HG03575 (cell line): ENCODE data around the gene LCE5A.
"Not testable (repeated sequence)": the region's sequence is repeated elsewhere in the genome, so short reads cannot be mapped to it uniquely, and the experiment has no call there.

ENCODE experiments used
- ATAC-seq: cut with Tn5 transposase; IDR thresholded peaks from one replicate; pipeline ENCODE4 v1.9.1; 2021; ENCODE audit not compliant: unreplicated experiment, insufficient number of reproducible peaks, low FRiP score; ENCODE audit errors: extremely low read depth

The LCE5A gene, protein sequence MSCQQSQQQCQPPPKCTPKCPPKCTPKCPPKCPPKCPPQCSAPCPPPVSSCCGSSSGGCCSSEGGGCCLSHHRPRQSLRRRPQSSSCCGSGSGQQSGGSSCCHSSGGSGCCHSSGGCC

DNA sequence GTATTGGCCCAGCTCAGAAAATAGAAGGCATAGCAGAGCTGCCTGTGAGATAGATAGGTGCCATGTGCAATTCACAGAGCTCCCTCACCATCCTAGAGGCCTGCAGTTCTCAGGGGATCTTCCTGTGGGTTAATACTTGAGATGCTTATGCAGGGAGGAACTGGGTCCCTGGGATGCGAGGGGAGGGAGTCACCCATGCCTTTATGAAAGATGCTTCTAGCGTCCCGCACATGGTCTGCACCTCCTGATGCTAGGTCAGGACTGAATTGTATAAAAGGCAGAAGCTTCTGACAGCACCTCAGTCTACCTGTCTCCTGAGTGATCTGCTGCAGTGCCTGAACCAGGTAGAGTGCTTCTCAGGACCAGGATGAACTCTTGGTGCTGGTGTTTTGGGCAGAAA, at the start of gene LCE5A:
LCE5A (plus strand) TSS at position 301 of the 400 bp plus-strand sequence. CDS start 732 bp downstream, outside the sequence.
- no peak for ATAC-seq

GRCh38 chr1:152461544-152461943, 49.1 kb upstream of the LCE5A start:
- ATAC-seq = no peak

DNA sequence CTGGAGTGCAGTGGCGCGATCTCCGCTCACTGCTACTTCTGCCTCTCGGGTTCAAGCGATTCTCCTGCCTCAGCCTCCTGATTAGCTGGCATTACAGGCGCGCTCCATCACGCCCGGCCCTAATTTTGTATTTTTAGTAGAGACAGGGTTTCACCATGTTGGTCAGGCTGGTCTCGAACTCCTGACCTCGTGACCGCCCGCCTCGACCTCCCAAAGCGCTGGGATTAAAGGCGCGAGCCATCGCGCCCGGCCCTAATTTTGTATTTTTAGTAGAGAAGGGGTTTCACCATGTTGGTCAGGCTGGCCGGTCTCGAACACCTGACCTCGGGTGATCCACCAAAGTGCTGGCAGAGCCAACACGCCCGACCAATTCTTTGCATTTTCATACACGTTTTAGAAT, 48.0 kb upstream of the LCE5A start:
- ATAC-seq = no peak

DNA sequence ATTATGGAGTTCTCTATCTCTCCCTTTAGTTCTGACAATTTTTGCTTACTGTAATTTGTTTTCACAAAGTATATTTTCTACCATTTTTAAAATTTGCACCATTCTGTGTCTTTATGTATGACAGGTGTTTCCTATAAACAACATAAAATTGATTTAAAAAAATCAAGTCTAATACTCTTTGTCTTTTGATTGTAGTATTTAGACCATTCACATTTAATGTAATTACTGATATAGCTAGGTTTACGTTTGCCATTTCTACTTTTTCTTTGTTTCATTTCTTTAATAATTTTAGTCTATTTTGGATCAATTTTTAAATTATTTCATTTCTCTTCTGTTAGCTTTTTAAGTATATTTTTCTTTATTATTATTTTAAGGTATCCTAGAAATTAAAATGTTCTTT, 44.4 kb upstream of the LCE5A start:
- no peak for ATAC-seq

GRCh38 chr1:152473887-152474537, 36.6 kb upstream of the LCE5A start:
- no peak for ATAC-seq

DNA sequence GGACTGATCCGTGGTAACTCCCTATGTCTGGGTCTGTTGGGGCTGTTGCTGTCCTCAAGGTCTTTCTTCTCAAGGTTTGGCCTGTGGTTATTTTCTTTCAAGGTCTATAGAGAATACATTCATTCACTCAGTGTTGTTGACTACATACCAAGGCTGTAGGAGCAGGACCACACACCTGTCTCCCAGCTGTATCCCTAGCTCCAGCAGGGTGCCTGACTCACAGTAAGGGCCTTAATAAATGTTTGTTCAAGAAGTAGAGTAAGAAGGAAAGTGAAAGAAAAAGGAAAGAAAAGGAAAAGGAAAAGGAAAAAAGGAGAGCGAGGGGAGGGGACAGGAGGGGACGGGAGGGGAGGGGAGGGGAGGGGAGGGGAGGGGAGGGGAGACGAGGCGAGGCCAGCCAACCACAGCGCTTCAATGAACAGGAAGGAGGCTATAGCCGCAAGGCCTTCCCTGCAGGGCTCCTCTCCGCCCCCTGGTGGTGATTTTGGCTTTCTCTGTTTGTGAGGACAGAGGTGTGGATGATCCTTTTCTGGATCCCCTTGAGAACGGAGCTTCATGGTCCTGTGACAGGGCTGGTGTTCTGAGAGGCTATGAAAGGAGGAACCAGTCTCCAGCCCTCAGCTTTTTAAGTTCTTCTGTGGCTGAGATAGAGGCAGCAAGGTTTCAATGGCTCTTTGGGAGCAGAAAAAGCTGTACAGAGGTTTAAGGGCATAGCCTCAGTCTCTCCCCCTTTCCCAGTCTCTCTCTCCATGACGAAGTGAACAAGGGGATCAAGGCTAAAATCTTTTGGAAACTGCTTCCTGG, 30.6 kb upstream of the LCE5A start:
- no peak for ATAC-seq

GRCh38 chr1:152481869-152482664, 28.5 kb upstream of the LCE5A start:
- no peak for ATAC-seq

- ATAC-seq = no peak
These were observed 24.1 kb upstream of the LCE5A start for GRCh38 chr1:152486400-152487006.

DNA sequence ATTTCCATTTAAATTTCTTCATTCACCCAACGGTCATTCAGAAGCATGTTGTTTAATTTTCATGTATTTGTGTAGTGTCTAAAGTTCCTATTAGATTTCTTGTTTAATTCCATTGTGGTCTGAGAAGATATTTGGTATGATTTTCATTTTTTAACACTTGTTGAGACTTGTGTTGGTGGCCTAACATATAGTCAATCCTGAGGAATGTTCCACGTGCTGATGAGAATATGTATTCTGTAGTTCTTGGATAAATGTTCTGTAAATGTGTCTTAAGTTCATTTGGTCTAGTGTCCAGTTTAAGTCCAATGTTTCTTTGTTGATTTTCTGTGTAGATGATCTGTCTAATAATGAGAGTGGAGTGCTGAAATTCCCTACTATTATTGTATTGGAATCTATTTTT, 22.7 kb upstream of the LCE5A start:
- ATAC-seq = no peak

- not testable (repeated sequence) for ATAC-seq
These were observed 19.1 kb upstream of the LCE5A start for GRCh38 chr1:152491537-152491936.

GRCh38 chr1:152495066-152495675, 15.4 kb upstream of the LCE5A start:
- ATAC-seq = no peak

DNA sequence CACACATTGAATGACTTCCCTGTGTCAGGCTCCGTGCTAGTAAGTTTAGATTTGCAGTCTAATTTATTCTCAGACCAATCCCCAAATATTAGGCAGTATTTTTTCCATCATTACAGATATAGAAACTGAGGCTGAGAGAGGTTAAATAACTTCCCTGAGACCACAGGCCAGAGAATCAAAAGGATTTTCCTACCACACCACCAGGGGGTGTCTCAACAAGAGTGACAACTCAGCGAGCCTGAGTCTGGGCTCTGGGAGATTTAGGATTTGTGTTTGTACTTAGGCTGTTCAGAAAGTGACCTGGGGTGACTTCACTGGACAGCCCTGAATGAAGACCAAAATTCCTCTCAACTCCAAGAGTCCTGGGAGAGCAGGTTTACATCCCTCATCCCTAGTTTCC, 13.3 kb upstream of the LCE5A start:
- no peak for ATAC-seq

DNA sequence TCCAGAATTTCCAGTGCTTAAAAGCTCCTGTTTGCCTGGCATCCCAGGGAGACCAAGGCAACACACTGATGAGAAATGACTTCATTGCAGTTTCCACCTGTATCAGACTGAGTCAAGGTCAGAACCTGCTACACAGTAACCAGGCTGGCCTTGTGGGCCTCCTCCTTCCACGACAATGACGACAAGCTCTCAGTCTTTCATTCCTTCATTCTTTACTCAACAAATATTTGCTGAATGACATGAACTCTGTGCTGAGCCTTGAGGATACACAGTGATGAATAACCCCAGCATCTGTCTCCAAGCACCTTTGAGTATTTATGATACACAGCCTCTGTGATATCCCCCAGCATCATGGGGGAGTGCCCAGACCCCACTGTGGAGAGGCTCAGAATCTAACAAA, 8.9 kb upstream of the LCE5A start:
- ATAC-seq = no peak

- no peak for ATAC-seq
These were observed 8.0 kb upstream of the LCE5A start for GRCh38 chr1:152502496-152503180.

DNA sequence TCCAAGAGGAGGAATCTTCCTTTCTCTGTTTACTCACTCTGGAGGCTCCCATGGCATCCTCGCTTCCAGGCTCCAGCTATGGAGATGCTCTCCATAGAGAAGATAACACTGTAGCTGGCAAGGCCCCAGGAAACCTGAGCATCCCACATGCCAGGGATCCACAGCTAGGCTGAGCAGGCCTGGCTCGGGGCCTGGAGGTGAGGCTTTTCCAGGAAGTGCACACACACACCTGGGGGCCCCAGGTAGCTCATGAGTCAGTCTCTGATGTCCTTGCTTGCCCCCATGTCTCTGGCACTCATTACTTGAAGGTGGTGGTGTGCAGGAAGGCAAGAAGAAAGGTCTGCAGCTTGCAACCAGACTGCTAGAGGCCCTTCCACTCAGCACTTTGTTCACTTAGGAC, 5.5 kb upstream of the LCE5A start:
- no peak for ATAC-seq

DNA sequence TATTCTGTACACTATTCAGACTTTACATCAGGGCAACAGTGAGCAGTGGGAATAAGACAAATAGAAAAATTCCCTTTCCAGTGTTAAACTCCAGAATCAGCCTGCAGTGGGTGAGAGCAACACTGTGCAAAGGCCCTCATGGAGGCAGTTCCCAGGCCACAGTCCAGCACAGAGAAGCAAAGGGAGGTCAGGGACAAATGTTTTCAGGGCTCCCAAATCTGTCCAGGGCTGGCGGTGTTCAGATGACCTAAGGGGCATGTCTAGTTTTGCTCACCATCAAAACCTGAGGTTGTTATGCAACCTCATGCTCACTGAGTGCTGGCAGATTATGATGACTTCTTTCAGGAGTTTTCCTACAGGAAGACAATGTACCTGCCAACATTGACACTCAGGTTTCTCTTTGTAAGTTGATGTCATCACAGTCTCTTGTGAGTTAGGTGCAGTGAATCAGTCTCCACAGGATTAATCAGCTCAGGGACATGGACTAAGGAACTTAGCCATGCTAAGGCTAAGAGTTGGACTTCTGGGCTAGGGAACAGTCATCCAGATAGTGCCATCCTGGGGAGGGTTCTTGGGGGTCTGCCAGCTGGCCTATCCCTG, 3.6 kb upstream of the LCE5A start:
- ATAC-seq = no peak

DNA sequence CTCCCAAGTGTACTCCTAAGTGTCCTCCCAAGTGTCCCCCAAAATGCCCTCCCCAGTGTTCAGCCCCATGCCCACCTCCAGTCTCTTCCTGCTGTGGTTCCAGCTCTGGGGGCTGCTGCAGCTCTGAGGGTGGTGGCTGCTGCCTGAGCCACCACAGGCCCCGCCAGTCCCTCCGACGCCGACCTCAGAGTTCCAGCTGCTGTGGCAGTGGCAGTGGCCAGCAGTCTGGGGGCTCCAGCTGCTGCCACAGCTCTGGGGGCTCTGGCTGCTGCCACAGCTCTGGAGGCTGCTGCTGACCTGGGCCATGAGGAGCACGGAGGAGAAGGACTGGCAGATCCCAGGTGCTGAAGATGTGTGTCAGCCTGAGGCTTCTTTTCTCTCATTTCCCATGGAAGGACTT, 993 bp downstream of the LCE5A start:
- no peak for ATAC-seq

GRCh38 chr1:152513081-152513480, 2.5 kb downstream of the LCE5A start:
- no peak for ATAC-seq
